GM18951 (cell line): Measurements from ENCODE around the gene CAP2.
"Not testable (repeated sequence)": the region's sequence is repeated elsewhere in the genome, so short reads cannot be mapped to it uniquely, and the experiment has no call there.

ENCODE experiments used
- POLR2A ChIP-seq: IDR thresholded peaks from 4 replicates; pipeline ENCODE4 v1.6.1; 2011; ENCODE audit warnings: mild to moderate bottlenecking; ENCODE audit not compliant: insufficient read length, insufficient read depth; ENCODE audit errors: extremely low read depth
- in situ Hi-C: fragments of 300-500 bp; cut with MboI; formaldehyde crosslinking; loops from one replicate; pipeline ENCODE4 v1.12.0; 2022; ENCODE audit warnings: low sequenced_read_pairs, mixed read lengths, inconsistent platforms; ENCODE audit not compliant: unreplicated experiment

CAP2 gene

GRCh38 chr6:17429383-17430061 lies 36.1 kb downstream of the CAP2 start:
- in situ Hi-C loops = no loop called here
- TF ChIP-seq POLR2A = no peak

DNA sequence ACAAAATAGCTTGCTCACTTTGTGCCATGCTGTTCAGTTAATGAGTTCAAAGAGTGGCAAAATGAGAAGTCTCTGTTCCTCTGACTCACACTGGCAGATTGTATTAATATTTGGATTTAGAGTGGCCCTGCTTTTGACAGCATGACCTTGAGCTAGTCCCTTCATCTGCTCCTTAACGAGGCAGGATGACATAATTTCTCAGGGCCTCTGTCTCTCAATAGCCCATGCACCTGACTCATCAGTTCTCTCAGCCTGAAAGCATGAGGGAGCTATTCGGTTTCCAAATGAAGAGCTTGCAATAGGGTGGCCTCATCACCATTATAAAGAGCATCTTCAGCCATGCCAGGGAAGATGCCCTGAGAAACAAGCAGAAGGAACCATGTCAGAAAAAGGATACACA lies 38.2 kb downstream of the CAP2 start:
- in situ Hi-C loops = no loop called here
- TF ChIP-seq POLR2A = no peak

- TF ChIP-seq POLR2A = no peak
- in situ Hi-C loops = no loop called here
Observed at GRCh38 chr6:17432356-17432755, 39.0 kb downstream of the CAP2 start.

GRCh38 chr6:17439243-17439993 lies 46.0 kb downstream of the CAP2 start:
- in situ Hi-C loops = no loop called here
- TF ChIP-seq POLR2A = no peak

DNA sequence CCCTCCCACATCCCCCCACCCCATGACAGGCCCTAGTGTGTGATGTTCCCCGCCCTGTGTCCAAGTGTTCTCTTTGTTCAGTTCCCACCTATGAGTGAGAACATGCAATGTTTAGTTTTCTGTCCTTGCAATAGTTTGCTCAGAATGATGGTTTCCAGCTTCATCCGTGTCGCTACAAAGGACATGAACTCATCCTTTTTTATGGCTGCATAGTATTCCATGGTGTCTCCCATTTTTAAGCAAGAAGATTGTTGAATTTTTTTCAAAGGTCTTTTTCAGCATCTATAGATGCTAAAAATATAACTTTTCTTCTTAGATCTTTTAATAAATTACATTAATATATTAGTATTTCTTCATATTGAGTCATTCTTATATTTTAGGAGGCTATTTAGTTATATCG lies 47.4 kb downstream of the CAP2 start:
- in situ Hi-C loops = not testable (repeated sequence)

DNA sequence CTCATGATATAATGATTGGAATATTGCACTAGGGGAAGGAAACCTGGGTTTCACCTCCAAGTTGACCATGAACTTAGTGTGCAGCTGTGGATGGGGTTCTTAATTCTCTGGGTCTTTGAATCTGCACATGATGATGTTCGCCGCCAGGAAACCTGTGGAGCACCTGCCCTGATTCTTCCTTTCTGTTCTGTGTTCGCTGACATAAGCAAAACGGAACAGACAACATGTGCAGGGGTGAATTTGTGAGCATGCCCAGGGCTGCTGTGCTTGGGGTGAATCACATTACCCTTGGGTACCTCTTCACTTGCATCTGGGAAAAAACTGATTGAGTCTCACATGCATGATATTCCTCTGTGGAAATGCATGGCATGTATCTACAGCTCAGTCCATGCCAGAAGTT lies 48.8 kb downstream of the CAP2 start:
- in situ Hi-C loops = no loop called here
- no peak for TF ChIP-seq POLR2A

DNA sequence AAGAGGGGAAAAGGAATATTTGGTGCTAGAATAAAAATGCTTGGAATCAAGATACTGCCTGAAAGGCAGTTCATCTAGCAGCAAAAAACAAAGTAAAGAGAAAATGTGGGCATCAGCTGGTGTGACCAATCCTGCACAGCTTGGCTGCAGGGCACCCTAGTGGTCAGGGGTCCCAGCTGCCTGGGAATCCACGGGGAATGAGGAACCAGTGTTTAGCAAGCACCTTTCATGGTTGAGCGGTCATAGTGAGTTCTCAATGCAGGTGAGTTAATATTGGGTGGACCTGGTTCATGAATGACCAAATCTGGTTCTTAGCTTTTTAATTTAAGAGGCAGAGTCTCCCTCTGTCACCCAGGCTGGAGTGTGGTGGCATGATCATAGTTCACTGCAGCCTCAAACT lies 53.3 kb downstream of the CAP2 start:
- in situ Hi-C loops = no loop called here
- no peak for TF ChIP-seq POLR2A

DNA sequence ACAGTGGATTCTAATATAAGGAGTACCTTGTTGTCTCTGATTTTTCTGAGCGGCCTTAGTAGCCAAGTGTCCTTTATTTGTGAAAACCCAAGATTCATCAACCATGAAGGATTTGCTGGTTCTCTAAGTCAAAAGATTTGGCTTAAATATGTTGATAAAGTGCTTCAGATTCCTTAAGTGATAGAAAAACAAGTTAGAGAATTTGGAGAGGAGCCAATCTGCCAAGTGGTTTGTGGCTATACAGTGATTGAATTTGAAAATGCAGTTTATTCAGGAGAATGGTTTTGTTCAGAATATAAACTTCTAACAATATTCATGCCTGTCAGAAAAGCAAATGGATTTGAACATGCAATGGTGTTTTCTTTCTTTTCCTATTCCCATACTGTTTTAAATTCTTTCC lies 54.8 kb downstream of the CAP2 start:
- no peak for TF ChIP-seq POLR2A

DNA sequence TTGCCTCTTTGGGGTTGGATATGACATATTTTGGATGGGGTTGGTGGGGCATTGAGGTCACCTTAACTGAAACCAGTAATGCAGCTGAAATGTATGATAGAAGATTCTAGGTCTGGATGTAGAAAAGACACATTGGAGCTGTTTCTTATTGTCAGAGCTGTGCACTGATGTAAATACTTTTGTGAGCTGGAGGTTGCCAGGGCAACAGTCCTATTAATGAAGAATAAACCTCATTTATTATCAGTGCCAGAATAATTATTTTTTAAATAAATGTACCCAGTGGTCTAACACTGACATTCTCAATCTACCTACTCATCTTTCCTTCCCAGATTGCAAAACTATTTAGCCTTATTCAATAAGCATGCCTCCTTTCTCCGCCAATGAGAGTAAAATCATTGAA lies 57.0 kb downstream of the CAP2 start:
- in situ Hi-C loops = no loop called here
- TF ChIP-seq POLR2A = no peak

More for the DNA sequence above, 54.8 kb downstream of the CAP2 start:
- in situ Hi-C loops = no loop called here

DNA sequence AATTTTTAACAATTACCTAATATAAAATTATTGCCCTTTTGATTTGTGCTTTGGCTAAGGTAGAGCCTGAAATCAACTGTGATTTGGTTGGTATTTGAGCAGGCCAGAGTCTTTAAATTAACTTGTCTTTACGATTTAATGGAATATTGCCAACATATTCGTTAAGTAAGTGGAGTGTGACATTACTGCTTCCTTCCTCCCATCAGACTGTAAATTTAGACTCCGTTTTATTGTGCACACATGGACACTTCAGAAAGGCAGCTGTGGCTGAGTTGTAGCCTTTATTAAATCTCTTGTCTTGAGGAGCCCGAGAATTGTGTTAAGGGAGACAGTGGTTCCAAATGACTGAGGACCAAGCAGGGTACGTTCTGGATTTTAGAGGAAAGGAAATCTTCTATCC lies 57.4 kb downstream of the CAP2 start:
- no peak for TF ChIP-seq POLR2A
- in situ Hi-C loops = no loop called here

DNA sequence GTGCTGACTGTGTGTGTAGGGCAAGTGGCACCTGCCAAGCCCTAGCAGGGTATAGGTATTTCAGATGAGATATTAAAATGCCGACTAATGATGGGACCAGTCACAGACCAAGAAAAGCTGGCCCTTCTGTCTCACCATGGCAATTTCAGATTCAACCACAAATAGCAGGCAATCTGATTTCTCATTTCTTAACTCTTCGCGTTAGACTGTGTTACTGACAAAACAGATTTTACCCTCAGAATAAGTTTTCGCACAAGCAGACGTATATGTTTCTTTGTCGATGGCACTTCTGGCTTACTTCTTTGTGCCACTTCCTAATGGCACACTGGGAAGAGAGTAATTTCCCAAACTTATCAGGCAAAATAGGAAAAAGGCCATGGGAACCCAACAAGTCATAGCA lies 58.7 kb downstream of the CAP2 start:
- no peak for TF ChIP-seq POLR2A

GRCh38 chr6:17454316-17455005 lies 61.1 kb downstream of the CAP2 start:
- no peak for TF ChIP-seq POLR2A
- in situ Hi-C loops = no loop called here

More for the DNA sequence above, 58.7 kb downstream of the CAP2 start:
- in situ Hi-C loops = no loop called here

DNA sequence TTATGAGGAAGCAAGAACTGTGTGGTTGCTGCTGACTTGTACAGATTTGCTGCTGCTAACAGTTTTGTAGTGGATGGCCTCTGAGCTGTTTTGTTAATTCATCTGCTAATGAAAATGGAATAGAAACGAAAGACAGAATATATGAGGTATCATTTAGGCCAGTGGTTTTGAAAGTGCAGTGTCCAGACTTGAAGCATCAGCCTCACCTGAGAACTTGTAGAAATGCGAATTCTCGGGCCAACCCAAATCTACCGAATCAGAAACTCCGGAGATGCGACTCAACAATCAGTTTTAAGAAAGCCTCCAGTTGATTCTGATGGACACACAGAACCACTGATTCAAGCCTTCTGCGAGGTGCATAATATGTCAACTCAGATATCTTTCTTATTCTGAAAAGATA lies 62.5 kb downstream of the CAP2 start:
- in situ Hi-C loops = no loop called here
- TF ChIP-seq POLR2A = no peak

DNA sequence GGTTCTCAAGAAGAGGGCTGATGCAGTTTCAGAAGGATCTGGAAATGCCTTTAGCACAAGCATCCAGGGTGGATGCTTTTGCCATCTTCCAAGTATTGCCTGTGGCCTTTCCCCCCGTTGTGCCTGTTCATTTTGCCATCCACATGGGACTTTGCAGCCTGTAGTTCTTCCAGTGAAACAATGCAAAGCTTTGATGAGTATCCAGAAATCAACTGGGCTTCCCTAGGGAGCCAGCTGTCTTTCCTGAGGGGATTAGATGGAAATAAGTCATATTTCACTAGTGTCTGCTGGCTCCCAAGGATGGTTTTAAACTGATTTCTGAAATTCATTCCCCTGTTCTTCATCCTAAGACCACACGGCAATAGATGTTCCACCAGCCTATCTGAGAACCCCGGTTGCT lies 63.3 kb downstream of the CAP2 start:
- no peak for TF ChIP-seq POLR2A
- in situ Hi-C loops = no loop called here
